Tibial nerve (tissue), 4 donors: ENCODE measurements around the gene MTRF1L.
"Not testable (repeated sequence)": the region's sequence is repeated elsewhere in the genome, so short reads cannot be mapped to it uniquely, and the experiment has no call there.

Source experiments
- EP300 ChIP-seq, 2 donors: sonication (generic); formaldehyde crosslinking; IDR thresholded peaks; one replicate each; pipeline ENCODE4 v1.6.1; 2017; ENCODE audit warnings: antibody characterized with exemption in 2 of 2, mild to moderate bottlenecking in 1 of 2
- POLR2A ChIP-seq, 2 donors: fragments of 450-650 bp; IDR thresholded peaks; one replicate each; pipeline ENCODE4 v1.6.1; 2017; ENCODE audit warnings: antibody characterized with exemption in 2 of 2, mild to moderate bottlenecking in 2 of 2, moderate library complexity in 2 of 2
- TF ChIP-seq, protein P1 (sequence below), 5 experiments: fragments of 200-600 bp in 3 of 5; fragments of 450-650 bp in 2 of 5; sonication (generic) in 3 of 5; IDR thresholded peaks; one replicate each; pipeline ENCODE4 v1.5.1; 2016 to 2019; ENCODE audit warnings: antibody characterized with exemption in 5 of 5, mild to moderate bottlenecking in 3 of 5, moderate library complexity in 2 of 5

GRCh38 chr6:152999538-152999937 lies 3.0 kb downstream of the MTRF1L start:
- TF ChIP-seq, protein P1, sequence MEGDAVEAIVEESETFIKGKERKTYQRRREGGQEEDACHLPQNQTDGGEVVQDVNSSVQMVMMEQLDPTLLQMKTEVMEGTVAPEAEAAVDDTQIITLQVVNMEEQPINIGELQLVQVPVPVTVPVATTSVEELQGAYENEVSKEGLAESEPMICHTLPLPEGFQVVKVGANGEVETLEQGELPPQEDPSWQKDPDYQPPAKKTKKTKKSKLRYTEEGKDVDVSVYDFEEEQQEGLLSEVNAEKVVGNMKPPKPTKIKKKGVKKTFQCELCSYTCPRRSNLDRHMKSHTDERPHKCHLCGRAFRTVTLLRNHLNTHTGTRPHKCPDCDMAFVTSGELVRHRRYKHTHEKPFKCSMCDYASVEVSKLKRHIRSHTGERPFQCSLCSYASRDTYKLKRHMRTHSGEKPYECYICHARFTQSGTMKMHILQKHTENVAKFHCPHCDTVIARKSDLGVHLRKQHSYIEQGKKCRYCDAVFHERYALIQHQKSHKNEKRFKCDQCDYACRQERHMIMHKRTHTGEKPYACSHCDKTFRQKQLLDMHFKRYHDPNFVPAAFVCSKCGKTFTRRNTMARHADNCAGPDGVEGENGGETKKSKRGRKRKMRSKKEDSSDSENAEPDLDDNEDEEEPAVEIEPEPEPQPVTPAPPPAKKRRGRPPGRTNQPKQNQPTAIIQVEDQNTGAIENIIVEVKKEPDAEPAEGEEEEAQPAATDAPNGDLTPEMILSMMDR (IDR thresholded peaks at IDR 0.05): not testable (repeated sequence)
- not testable (repeated sequence) for TF ChIP-seq POLR2A, EP300 (IDR thresholded peaks at IDR 0.05)
